C4-2B (cell line): ENCODE measurements around the gene YIF1A.

Source experiments
- H3K27ac ChIP-seq: fragments of 450-650 bp; 2 replicates; pipeline ENCODE4 v1.5.1; 2017
- ZFX ChIP-seq: fragments of 450-650 bp; IDR thresholded peaks from 2 replicates; pipeline ENCODE4 v1.6.1; 2017
- TF ChIP-seq, protein P1 (sequence below): fragments of 450-650 bp; conservative IDR thresholded peaks from 2 replicates; pipeline ENCODE4 v1.5.1; 2017; ENCODE audit warnings: mild to moderate bottlenecking

The YIF1A gene

GRCh38 chr11:66271816-66272215 lies 17.1 kb downstream of the YIF1A start:
- H3K27ac ChIP-seq: no peak overlapping the region

GRCh38 chr11:66268952-66269905 lies 19.7 kb downstream of the YIF1A start:
- TF ChIP-seq, protein P1, sequence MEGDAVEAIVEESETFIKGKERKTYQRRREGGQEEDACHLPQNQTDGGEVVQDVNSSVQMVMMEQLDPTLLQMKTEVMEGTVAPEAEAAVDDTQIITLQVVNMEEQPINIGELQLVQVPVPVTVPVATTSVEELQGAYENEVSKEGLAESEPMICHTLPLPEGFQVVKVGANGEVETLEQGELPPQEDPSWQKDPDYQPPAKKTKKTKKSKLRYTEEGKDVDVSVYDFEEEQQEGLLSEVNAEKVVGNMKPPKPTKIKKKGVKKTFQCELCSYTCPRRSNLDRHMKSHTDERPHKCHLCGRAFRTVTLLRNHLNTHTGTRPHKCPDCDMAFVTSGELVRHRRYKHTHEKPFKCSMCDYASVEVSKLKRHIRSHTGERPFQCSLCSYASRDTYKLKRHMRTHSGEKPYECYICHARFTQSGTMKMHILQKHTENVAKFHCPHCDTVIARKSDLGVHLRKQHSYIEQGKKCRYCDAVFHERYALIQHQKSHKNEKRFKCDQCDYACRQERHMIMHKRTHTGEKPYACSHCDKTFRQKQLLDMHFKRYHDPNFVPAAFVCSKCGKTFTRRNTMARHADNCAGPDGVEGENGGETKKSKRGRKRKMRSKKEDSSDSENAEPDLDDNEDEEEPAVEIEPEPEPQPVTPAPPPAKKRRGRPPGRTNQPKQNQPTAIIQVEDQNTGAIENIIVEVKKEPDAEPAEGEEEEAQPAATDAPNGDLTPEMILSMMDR: no peak; the same call in 1 of the 2 replicates
- peak; percentile 56; the same call in 1 of the 2 replicates for TF ChIP-seq ZFX
- H3K27ac ChIP-seq: peak overlapping the region; percentile 89

More at GRCh38 chr11:66271816-66272215, 17.1 kb downstream of the YIF1A start:
- TF ChIP-seq ZFX: no peak
- TF ChIP-seq, protein P1: no peak

DNA sequence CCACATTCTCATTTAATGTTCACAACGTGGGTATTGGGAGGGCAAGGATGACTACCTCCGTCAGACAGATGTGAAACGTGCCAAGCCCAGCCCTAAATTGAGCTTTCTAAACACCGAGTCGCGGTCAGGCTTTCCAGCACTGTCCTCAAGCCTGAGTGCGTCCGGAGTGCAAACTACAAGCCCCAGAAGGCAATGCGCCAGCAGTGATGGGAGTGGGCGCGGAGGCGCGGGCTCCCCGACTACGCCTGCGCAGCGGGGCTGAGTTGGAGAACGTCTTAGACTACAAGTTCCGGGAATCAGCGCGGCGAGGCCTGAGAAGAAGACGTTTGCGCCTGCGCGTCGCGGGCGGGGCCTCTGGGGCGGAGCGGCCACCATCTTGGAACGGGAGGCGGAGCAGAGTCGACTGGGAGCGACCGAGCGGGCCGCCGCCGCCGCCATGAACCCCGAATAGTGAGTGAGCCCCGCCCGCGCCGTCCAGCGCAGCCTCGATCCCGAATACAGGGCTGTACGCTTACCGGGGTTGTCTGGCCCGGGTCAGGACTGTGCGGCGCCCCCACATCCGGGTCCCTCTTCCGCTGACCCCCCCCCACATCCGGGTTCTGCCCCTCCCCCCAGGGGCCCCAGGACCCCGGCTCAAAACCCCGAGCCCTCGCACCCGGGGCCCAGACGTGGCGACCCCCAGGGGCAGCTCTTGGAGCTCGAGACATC lies 20.5 kb downstream of the YIF1A start, which contains the start of gene RAB1B:
Gene RAB1B (plus strand): TSS at position 396 of the 708 bp plus-strand sequence. CDS start 41 bp downstream, at position 437.
- peak within 1 kb of the TSS; percentile 89 for H3K27ac ChIP-seq
- no peak for TF ChIP-seq ZFX
- TF ChIP-seq, protein P1: no peak

DNA sequence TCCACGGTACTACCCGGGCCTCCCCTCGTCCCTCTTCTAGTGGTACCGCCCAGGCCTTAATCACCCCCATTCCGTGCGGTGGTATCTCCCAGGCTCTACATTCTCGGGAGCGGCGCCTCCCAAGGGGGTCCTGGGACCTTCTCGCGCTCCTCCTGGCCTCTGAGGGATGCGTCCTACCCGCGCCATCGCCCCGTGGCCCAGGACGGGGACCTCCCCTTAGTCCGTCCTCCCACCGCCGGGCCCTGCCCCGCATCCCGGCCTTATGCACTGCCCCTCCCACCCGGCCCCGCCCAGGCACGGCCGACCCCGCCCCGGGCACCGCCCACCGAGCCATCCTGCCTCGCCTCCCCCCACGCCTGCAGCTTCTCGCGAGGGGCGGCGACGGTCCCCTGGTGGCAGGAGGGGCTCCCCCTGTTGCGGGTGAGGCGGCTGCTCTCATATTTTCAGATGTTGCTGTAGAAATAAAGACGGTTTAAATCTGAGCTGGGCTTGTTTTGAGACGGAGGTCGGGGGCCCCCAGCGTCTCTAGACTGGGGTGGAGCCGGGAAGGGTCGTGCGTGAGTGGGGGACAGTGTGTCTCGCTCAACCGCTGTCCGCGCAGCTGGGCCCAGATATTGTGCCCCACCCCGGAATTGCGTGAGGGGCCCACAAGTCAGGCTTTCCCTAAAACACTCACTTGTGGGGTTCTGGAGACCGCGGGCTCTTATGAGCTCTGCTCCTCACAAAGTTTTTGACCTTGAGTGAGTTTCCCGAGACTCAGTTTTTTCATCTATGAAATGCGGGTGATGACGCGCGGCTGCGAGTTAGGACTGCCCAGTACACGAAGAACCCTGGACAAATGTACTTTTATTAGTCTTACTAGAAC lies 21.3 kb downstream of the YIF1A start:
- TF ChIP-seq ZFX: no peak
- TF ChIP-seq, protein P1: no peak; the same call in 1 of the 2 replicates
- peak overlapping the region; percentile 89 for H3K27ac ChIP-seq

DNA sequence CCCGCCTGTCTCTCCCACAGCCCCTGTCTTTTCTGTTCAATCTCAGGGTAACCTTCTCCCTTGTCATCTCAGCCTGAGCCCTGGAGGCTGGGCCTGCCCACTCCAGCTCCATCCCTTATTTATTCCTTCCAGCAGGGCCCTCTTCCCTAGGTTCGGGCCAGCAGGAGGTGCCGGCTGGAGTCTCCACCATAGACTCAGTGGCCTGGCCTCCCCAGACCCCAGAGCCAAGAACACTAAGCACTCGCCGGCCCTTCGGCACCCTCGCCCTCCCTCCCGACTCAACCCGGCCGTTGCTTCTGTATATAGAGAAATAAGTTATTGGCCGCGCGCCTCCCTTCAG lies 21.9 kb downstream of the YIF1A start:
- no peak overlapping the region; the same call in 1 of the 2 replicates for H3K27ac ChIP-seq
- no peak for TF ChIP-seq ZFX
- TF ChIP-seq, protein P1: no peak

- no peak for TF ChIP-seq ZFX
- TF ChIP-seq, protein P1: no peak
- H3K27ac ChIP-seq: no peak overlapping the region; the same call in 1 of the 2 replicates
Observed at GRCh38 chr11:66266378-66267038, 22.4 kb downstream of the YIF1A start.
